Liver (tissue), 2 donors: Measurements from ENCODE around the gene ENO4.

Source experiments
- JUND ChIP-seq, 2 donors: IDR thresholded peaks; 2 replicates each; pipeline ENCODE4 v1.6.1; 2016; ENCODE audit warnings: antibody characterized with exemption in 2 of 2
- ZBTB33 ChIP-seq: IDR thresholded peaks from 2 replicates; pipeline ENCODE4 v1.6.1; 2016; ENCODE audit warnings: antibody characterized with exemption
- donor health status: healthy.

- no peak for TF ChIP-seq JUND (IDR thresholded peaks at IDR 0.05)
- no peak for TF ChIP-seq ZBTB33
Observed at GRCh38 chr10:116931806-116932205, 82.5 kb downstream of the ENO4 start.
